WTC11 (cell line): ENCODE results near the gene IL12RB2.

Experiments used
- ATF3 ChIP-seq: sonication (generic); formaldehyde crosslinking; conservative IDR thresholded peaks from 2 replicates; pipeline ENCODE4 v1.8.1; 2022; ENCODE audit warnings: mild to moderate bottlenecking, missing genetic modification reagents
- CREB1 ChIP-seq: sonication (generic); formaldehyde crosslinking; IDR thresholded peaks from 2 replicates; pipeline ENCODE4 v1.8.0; 2023; ENCODE audit warnings: mild to moderate bottlenecking, missing genetic modification reagents
- CTCF ChIP-seq: fragments of 200-600 bp; IDR thresholded peaks from 2 replicates; pipeline ENCODE4 v1.8.0; 2022; ENCODE audit warnings: antibody characterized with exemption
- E2F4 ChIP-seq: sonication (generic); formaldehyde crosslinking; IDR thresholded peaks from 2 replicates; pipeline ENCODE4 v1.8.1; 2022; ENCODE audit warnings: low read depth, mild to moderate bottlenecking, moderate library complexity, missing genetic modification reagents, borderline replicate concordance
- HMGXB4 ChIP-seq: sonication (generic); formaldehyde crosslinking; IDR thresholded peaks from 2 replicates; pipeline ENCODE4 v1.8.1; 2023; ENCODE audit warnings: mild to moderate bottlenecking, moderate library complexity, missing genetic modification reagents
- JUN ChIP-seq: sonication (generic); formaldehyde crosslinking; IDR thresholded peaks from 2 replicates; pipeline ENCODE4 v1.8.0; 2023; ENCODE audit warnings: mild to moderate bottlenecking, missing genetic modification reagents
- MLX ChIP-seq: sonication (generic); formaldehyde crosslinking; IDR thresholded peaks from 2 replicates; pipeline ENCODE4 v1.8.1; 2023; ENCODE audit warnings: mild to moderate bottlenecking, missing genetic modification reagents, moderate library complexity
- NFE2L1 ChIP-seq: sonication (generic); formaldehyde crosslinking; IDR thresholded peaks from 2 replicates; pipeline ENCODE4 v1.8.1; 2023; ENCODE audit warnings: missing genetic modification reagents
- NFYB ChIP-seq: sonication (generic); formaldehyde crosslinking; conservative IDR thresholded peaks from 2 replicates; pipeline ENCODE4 v1.8.0; 2022; ENCODE audit warnings: low read depth, missing genetic modification reagents
- NR2C2 ChIP-seq: sonication (generic); formaldehyde crosslinking; IDR thresholded peaks from 2 replicates; pipeline ENCODE4 v1.8.0; 2022; ENCODE audit warnings: mild to moderate bottlenecking, missing genetic modification reagents
- ZBTB21 ChIP-seq: sonication (generic); formaldehyde crosslinking; IDR thresholded peaks from 2 replicates; pipeline ENCODE4 v1.8.1; 2023; ENCODE audit warnings: mild to moderate bottlenecking, missing genetic modification reagents, borderline replicate concordance
- ZNF423 ChIP-seq: fragments of 250-450 bp; sonication (Bioruptor Pico); IDR thresholded peaks from 2 replicates; pipeline ENCODE4 v2.1.2; 2022; ENCODE audit warnings: mild to moderate bottlenecking, moderate library complexity

- TF ChIP-seq CTCF (no peak), ZBTB21 (no peak), HMGXB4 (CRISPR knock-in tag) (no peak), NFE2L1 (CRISPR knock-in tag) (no peak), E2F4 (CRISPR knock-in tag) (no peak), ATF3 (CRISPR knock-in tag) (no peak), MLX (CRISPR knock-in tag) (no peak), ZNF423 (CRISPR knock-in tag) (no peak), NR2C2 (CRISPR knock-in tag) (no peak), NFYB (CRISPR knock-in tag) (no peak), CREB1 (no peak), JUN (CRISPR knock-in tag) (no peak)
Measured at GRCh38 chr1:67304023-67304422, 3.6 kb upstream of the IL12RB2 start.
